HTR-8/SVneo (cell line): ENCODE data around the gene ABCE1.
A peak's percentile ranks its signal among the peaks of the same experiment; 100 is the strongest.

Experiments
- DNase-seq: peaks from one replicate; pipeline ENCODE4 v3.0.0; 2011; ENCODE audit warnings: low spot score, mixed read lengths; ENCODE audit not compliant: insufficient read length
- FAIRE-seq: peaks from 2 replicates; lab custom pipeline; 2011; peaks lifted over from hg19 to GRCh38; lab: Jason Lieb, UNC

ABCE1 gene

DNA sequence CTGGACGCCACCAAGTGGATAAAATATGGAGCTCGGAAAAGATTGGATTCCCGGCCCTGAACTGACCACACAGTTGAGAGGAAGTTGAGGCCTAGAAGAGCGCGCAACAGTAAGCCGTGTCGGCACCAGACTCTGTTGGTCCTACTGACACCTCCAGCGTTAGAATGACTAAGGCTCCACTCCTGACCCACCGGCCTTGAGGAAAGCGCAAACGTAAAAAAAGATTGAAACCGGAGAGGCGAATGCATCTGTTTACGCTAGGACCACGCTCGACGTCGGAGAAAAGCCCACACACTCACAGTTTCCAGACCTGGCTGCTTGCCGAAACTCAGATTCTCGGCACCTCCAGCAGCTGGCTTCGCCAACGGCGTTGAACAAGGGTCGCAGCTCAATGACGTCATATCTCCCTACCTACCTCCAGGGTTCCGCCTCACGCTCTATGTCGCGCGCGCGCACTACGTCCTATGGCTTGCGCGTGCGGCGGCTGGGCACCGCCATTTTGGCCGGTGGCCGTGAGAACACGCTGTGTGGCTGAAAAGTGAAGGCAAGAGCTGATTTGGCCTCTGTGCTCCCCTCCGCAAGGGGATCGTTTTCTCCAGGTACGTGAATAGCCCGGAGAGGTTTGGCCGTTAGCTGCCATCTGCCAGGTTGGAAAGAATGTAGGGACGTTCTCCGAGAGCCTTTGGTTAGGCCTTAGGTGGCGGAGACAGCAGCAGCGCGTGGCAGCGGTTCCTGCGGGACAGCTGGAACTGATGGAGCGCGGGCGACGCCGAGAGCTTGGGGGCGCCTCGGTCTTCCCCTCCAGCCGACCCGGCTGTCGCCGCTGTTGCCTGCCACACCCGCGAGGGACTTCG, at the start of gene ABCE1, which contains the start of gene ANAPC10:
Gene ABCE1, plus strand, starts transcription at position 491 of the 854 bp plus-strand sequence. CDS start 6,102 bp downstream, outside the sequence.
Gene ANAPC10, minus strand, starts transcription at position 376 of the 854 bp plus-strand sequence. CDS start 2,097 bp downstream, outside the sequence.
- DNase-seq (peak; percentile 90), FAIRE-seq (peak; percentile 96)

DNA sequence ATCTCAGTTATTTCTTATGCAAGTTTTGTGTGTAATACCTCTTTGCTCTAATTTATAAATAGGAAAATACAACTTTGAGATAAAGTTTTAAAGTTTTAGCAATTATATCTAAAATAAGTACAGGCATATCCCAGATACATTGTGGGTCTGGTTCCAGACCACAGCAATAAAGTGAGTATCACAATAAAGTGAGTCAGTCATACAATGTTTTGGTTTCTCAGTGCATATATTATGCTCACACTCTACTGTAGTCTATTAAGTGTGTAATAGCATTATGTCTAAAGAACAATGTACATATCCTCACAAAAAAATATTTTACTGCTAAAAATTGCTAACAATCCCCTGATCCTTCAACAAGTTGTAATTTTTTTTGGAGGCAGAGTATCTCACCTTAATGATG, 49.3 kb upstream of the ABCE1 start:
- FAIRE-seq: no peak
- no peak for DNase-seq

DNA sequence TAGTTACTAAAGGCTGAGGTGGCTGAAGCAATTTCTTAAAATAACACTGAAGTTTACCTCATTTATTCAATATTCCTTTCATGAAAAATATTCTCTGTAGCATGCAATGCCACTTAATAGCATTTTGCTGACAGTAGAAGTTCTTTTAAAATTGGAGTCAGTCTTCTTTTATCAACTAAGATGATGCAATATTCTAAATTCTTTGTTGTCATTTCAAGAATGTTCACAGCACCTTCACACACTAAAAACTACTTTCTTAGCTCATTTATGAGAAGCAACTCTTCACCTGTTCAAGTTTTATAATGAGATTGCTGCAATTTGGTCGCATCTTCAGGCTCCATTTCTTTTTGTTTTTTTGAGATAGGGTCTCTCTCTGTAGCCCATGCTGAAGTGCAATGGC, 48.9 kb upstream of the ABCE1 start:
- DNase-seq: no peak
- no peak for FAIRE-seq

DNA sequence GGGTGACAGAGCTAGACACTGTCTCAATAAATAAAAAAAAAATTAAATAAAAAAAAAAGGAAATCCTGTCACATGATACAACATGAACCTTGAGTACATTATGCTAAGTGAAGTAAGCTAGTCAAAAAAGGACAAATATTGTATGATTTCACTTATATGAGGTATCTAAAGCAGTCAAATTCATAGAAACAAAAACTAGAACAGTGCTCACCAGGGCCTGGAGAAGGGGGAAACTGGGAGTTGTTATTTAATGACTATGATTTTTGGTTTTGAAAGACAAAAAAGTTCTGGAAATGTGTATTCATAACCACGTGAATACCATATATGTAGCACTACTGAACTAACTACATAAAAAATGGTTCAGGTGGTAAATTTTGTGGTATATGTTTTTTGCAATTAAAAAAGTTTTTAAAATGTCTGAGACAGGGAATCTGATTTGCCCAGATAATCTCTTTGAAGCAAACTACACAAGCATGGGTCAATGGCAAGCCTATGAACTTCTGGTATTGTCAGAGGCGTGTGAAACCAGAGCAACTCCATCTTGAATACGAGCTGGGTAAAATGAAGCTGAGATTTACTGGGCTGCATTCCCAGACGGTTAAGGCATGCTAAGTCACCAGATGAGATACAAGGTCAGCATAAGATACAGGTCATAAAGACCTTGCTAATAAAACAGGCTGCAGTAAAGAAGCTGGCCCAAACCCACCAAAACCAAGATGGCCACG, 42.4 kb upstream of the ABCE1 start:
- DNase-seq: no peak
- no peak for FAIRE-seq

DNA sequence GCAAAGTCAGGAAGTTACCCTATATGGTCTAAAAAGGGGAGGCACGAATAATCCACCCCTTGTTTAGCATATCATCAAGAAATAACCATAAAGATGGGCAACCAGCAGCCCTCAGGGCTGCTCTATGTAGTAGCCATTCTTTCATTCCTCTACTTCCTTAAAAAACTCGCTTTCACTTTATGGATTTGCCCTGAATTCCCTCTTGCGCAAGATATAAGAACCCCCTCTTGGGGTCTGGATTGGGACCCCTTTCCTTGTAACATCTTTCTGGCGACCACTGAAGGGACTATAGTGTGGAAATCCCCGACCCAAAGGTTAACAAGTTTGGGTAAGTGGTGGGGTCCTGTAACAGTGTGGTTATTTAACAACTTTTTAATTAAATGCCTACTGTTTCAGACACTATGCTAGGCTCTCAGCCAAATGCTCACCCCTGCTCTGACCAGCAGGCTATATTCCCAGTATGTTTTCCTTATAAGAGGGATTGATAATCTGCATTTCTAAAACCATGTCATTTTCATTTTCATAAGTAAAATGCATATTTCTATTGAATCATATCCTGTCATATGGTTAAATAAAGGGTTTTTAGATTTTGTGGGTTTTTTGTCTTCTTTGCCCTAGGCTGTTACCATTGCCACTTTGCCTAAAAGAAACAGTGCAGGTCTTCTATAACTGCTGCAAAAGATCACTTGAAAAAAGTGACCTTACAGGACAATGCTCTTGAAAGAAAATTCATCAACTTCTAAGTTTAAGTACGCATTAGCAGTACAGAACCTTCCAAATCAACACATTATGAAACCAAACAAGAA, 41.6 kb upstream of the ABCE1 start:
- DNase-seq: no peak
- no peak for FAIRE-seq

DNA sequence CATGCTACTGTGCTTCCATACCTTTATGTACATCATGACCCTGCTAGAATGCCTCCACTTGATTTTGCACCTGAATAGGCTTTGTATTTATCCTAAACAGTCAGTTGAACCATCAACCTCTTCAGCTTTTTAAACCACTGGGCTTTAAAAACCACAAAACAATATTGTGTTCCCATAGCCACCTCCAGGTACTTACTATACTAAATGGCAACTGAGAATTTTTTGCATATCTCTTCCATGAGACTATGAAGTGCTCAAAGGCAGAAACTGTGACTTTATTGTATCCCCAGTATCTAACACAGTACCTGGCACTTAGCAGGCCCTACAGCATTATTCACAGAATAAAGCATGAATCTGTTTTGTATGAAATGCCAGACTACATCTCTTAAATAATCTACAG, 39.9 kb upstream of the ABCE1 start:
- no peak for FAIRE-seq
- no peak for DNase-seq

DNA sequence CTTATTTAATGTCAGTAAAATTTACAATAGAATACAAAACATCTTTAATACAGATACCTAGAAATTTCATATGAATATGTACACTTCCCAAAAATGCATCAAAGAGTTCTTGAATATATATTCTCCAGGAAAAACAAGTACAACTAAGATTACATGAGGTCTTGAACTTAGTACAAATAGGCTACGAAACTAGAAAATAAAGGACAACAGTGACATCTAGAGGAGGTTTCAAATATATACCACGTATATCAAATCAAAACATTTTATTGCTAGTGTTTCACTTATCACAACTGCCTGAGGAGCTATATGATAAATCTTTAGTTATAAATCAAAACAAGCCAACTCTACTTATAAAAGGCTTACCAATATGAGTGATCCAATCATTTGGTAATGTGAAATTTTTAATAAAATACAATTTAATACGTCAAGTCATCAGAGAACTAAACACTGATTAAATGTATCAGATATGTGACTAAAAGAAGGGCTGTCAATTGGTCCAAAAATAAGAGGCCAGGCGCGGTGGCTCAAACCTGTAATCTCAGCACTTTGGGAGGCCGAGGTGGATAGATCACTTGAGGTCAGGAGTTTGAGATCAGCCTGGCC, 36.7 kb upstream of the ABCE1 start:
- FAIRE-seq: no peak
- DNase-seq: peak; percentile 20

DNA sequence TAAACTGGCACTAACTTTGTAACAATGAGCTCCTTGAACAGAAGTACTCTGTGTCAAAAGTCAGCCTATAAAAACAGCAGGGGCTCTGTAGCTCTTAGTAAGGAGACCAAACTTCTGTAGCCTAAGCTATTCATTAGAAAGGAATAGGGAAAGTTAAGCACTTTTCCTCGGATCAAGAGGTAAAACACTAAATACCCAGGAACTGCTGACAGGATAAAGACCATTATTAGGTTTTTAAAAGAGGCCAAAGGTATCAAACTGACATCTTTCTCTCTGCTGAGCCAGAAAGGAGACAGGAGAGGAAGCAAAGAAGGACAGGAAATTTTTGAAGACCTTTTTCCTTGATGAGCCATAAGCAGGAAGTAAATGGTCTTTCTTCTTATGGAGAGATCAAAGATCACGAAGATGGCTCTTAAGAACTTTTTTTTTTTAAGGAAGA, 32.0 kb upstream of the ABCE1 start:
- no peak for FAIRE-seq
- DNase-seq: no peak

DNA sequence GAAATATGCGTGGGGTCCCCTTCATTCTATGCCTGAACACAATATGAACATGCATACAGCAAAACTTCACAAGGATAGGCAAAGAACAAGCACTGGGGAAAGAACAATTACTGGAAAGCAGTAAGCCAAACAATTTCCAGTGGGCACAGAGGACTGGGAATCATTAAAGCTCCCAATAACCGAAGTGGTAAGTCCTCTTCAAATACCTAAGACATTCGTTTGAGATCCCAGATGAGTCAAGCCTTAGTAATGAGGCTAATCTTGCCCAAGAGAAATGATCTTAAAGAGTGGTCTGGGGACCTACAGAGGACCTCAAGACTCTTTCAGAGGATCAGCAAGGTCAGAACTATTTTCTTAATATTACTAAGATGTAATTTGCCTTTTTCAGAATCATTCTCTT, 28.8 kb upstream of the ABCE1 start:
- DNase-seq (peak; percentile 11), FAIRE-seq (no peak)

DNA sequence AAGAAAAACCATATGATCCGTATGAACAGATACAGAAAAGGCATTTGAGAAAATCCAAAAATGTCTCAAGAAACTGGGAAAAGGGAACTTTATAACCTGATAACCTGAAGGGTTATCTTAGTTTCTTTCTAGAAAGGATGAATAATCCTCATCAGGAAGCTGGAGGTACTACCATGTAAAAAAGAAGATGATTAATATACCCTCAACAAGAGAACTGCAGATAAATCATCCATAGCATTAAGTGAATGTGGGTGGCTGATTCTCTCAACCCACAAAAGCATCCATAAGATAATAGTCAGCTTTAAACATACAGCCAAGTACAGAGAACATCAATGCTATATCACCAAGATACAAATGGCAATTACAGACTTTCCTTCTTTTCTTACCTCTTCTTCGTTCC, 26.6 kb upstream of the ABCE1 start:
- no peak for FAIRE-seq
- no peak for DNase-seq

DNA sequence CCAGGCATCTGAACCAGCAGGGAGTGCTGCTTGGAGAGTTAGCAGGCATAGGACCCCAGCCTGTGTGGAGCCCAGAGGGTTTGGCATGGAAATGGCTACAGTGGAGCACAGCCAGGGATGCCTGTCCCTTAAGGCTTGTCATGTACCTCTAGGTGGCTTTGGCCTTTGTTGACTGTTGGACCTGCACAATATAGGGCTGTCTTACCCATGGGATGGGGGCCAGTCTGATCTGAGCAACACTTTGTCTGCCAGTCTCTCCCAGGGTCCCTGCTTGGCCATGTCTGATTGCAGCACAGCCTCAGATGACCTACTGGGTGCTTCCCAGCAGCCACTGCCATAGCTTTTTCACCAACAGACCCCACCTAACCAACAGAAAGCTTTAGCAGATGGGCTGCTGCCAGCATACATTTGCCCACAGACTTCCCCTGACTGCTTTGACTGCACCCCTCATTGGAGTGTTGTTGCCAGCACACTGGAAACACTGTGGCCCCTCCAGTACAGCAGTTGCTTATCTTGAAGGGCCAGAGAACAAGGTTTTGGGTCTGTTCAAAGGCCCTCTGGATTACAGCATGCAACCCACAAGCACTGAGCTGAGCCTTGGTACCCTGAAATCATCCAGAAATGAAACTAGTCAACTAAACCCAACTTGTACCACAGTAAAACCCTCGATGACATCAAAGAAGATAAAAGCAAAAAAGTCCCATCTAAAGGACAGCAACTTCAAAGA, 22.2 kb upstream of the ABCE1 start:
- FAIRE-seq (no peak), DNase-seq (no peak)

DNA sequence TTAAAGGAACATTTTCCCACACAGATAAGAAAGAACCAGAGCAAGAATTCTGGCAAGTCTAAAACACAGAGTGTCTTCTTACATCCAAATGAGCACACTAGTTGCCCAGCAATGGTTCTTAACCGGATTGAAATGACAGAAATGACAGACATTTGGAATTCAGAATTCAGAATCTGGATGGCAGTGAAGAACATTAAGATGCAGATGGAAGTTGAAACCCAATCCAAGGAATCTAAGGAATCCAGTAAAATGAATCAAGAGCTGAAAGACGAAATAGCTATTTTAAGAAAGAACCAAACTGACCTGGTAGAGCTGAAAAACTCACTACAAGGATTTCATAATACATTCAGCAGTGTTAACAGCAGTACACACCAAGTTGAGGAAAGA, 21.6 kb upstream of the ABCE1 start:
- FAIRE-seq: no peak
- no peak for DNase-seq

DNA sequence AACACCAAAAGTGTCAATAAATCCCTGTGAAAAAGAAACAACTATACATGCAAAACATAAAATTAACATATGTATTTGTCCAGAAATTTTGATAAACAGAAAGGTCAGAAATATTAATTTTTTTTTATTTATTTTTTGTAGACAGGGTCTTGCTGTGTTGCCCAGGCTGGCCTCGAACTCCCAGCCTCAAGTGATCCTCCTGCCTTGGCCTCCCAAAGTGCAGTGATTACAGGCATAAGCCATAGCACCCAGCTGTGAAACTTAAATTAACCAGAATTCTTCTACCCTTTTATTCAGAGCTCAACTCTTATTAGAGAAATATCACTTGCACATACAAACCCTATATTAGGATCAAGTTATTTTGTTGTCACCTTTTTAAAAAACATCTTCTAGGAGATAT, 16.4 kb upstream of the ABCE1 start:
- FAIRE-seq: no peak
- no peak for DNase-seq

DNA sequence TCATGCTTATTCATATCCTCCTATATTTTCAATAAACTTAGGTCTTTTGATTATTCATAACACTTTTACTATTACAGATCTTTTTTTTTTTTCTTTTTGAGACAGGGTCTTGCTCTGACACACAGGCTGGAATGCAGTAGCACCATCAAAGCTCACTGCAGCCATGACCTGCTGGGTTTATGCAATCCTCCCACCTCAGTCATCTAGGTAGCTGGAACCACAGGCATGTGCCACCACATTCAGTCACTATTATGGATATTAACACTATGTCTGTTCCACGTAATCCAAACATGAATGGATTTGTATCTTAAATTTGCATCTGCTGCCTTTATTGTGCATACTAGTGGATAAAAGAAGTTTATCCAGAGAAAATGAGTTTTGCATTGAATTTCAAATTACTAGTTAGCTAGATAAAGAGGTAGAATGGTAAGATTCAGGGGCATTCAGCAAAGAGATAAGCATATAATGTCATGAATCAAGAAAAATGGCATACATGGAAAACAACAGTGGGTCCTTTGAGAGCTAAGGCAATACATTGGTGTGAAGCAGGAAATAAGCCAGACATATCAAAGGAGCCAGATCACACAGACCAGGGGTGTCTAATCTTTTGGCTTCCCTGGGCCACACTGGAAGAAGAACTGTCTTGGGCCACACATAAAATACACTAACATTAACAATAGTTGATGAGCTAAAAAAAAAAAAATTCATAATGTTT, 14.1 kb upstream of the ABCE1 start:
- no peak for FAIRE-seq
- DNase-seq: no peak

DNA sequence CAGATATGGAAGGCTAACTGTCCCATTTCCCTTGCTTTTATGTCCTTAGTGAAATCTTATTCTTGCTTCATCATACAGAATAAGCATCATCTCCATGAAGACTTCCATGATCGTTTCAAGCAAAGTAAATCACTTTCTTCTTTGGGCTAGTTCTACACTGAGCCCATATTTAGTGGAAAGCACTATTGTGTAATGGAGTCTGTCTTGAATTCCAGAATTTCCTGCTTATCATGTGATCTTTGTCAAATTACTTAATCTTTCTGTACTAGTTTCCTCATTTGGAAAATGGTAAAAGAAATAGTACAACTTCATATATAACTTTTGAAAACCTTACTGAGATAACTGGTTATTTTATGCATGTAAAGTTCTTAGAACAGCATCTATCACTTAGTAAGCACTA, 7.7 kb upstream of the ABCE1 start:
- FAIRE-seq: no peak

DNA sequence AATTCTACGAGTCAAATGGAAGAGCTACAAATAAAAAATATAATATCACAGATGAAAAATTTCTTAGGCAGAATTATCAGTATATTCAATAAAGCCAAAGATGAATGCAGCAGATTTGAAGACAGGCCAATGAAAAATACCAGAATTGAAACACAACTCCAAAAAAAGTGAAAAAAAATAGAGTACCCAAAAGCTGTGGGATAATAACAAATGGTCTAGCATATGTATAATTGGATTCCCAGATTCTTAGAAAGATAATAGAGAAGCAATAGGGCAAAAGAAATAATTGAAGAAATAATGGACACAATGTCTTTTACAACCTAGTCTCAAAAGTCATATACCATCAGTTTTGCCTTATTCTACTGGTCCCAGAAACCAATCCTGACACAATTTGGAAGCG, 4.5 kb upstream of the ABCE1 start:
- DNase-seq: no peak
- no peak for FAIRE-seq

More for the DNA sequence above, 7.7 kb upstream of the ABCE1 start:
- DNase-seq: no peak

DNA sequence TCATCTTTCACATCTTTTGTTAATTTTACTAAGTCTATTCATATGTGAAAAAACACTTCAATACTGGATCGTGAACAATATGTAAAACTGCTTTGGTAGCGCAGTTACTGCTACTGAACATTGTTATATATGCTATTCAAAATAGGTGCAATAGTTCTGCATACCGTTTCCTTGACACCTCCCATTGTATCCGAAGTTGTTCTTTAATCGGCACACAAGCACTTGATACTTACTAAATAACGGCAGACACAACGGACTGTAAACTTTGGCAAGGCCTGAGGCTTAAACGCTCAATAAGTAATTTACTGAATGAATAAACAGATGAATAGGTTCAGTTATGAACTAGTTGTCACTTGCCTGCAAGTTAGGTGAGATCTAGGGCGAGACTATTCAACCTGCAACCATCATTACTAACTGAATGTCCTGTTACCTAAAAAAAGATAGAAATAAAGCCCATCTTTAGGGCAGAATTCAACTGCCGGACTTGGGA, 735 bp upstream of the ABCE1 start:
- no peak for DNase-seq
- no peak for FAIRE-seq

DNA sequence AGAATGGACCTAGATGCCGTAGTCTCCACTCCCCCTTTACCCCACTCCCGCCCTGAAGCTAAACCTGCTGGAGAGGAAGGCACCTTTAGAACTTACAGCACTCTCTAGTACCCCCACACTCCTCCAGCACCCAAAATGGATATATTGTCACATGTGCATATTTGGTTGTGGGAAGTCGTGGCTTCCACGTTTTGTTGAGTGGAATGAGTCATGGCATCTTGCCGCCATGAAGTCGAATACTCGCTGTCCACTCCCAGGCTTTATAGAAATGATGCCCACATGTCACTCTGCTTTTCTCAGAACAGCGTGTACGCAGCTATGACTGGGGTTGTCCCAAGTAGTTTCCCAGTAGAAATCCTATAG, 545 bp downstream of the ABCE1 start:
- no peak for FAIRE-seq
- DNase-seq: peak; percentile 28

DNA sequence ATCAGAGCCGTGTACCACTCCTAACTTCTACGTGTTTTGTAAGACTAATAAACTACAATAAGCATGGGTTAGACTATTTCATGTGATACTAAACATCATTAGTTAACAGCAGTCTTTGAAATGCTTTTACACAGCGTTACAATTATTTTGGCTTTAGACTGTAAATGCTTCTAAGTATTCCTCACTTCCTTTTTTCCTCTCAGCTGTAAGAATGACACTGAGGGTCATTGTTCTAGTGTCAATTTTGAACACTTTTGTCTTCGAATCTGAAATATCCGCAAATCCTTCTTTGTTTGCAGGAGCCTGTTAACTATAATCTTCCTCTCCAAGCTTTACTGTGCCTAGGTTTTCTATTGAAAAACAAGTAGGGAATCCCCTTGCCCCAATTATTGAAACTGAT, 1.5 kb downstream of the ABCE1 start:
- DNase-seq (no peak), FAIRE-seq (no peak)
